Mesendoderm (in vitro differentiated cells): Measurements from ENCODE around the gene TMEM253.

Experiments used
- DNase-seq: peaks from one replicate; pipeline ENCODE4 v3.0.0; 2013
- H2AK5ac ChIP-seq: 2 replicates; pipeline ENCODE4 v1.6.1; 2013; ENCODE audit warnings: low read length, inconsistent platforms
- H2BK120ac ChIP-seq: 2 replicates; pipeline ENCODE4 v1.6.1; 2013; ENCODE audit warnings: low read depth, mild to moderate bottlenecking, low read length, moderate library complexity, mixed read lengths
- H2BK15ac ChIP-seq: replicated peaks from 2 replicates; pipeline ENCODE4 v1.6.1; 2013; ENCODE audit warnings: low read depth, mild to moderate bottlenecking, moderate library complexity
- H2BK5ac ChIP-seq: 2 replicates; pipeline ENCODE4 v1.6.1; 2013; ENCODE audit warnings: low read length, inconsistent platforms
- H3K18ac ChIP-seq: 2 replicates; pipeline ENCODE4 v1.6.1; 2013; ENCODE audit warnings: mild to moderate bottlenecking, low read length, mixed read lengths
- H3K23ac ChIP-seq: one replicate; pipeline ENCODE4 v1.6.1; 2013; ENCODE audit warnings: low read length
- H3K27ac ChIP-seq: 2 replicates; pipeline ENCODE4 v1.5.1; 2013; ENCODE audit warnings: low read depth, mild to moderate bottlenecking, inconsistent platforms, low read length, moderate library complexity
- H3K27me3 ChIP-seq: 2 replicates; pipeline ENCODE4 v1.6.1; 2013; ENCODE audit warnings: low read length, control low read depth, mild to moderate bottlenecking, inconsistent platforms; ENCODE audit not compliant: insufficient read depth, poor library complexity
- H3K36me3 ChIP-seq: 2 replicates; pipeline ENCODE4 v1.6.1; 2013; ENCODE audit warnings: low read length, inconsistent platforms; ENCODE audit not compliant: control insufficient read depth, insufficient read depth
- H3K4ac ChIP-seq: one replicate; pipeline ENCODE4 v1.6.1; 2013; ENCODE audit warnings: low read depth, mild to moderate bottlenecking, low read length, moderate library complexity
- H3K4me1 ChIP-seq: 2 replicates; pipeline ENCODE4 v1.6.1; 2013; ENCODE audit warnings: low read depth, low read length, inconsistent platforms; ENCODE audit not compliant: control insufficient read depth
- H3K4me2 ChIP-seq: 2 replicates; pipeline ENCODE4 v1.6.1; 2013; ENCODE audit warnings: low read length
- H3K4me3 ChIP-seq: 2 replicates; pipeline ENCODE4 v1.5.1; 2013; ENCODE audit warnings: mild to moderate bottlenecking, low read length
- H3K56ac ChIP-seq: one replicate; pipeline ENCODE4 v1.6.1; 2013; ENCODE audit warnings: low read length
- H3K79me1 ChIP-seq: 2 replicates; pipeline ENCODE4 v1.6.1; 2013; ENCODE audit warnings: low read length, inconsistent platforms
- H3K79me2 ChIP-seq: 2 replicates; pipeline ENCODE4 v1.6.1; 2013; ENCODE audit warnings: mild to moderate bottlenecking, low read length; ENCODE audit not compliant: control insufficient read depth, insufficient read depth
- H3K9ac ChIP-seq: 2 replicates; pipeline ENCODE4 v1.6.1; 2013; ENCODE audit warnings: low read length, inconsistent platforms
- H4K5ac ChIP-seq: one replicate; pipeline ENCODE4 v1.6.1; 2013; ENCODE audit warnings: low read length
- H4K8ac ChIP-seq: one replicate; pipeline ENCODE4 v1.6.1; 2013; ENCODE audit warnings: low read depth, mild to moderate bottlenecking, control low read depth, low read length, moderate library complexity
- WGBS: extraction: QIAGEN DNeasy Blood & Tissue Kit; methylation state at CpG from one replicate; pipeline ENCODE4 v1.1.7; 2013; ENCODE audit warnings: low lambda C conversion rate, missing lambda C conversion rate; ENCODE audit not compliant: insufficient coverage; ENCODE audit errors: extremely low coverage; 5-methylcytosine and 5-hydroxymethylcytosine counted together

TMEM253 gene

DNA sequence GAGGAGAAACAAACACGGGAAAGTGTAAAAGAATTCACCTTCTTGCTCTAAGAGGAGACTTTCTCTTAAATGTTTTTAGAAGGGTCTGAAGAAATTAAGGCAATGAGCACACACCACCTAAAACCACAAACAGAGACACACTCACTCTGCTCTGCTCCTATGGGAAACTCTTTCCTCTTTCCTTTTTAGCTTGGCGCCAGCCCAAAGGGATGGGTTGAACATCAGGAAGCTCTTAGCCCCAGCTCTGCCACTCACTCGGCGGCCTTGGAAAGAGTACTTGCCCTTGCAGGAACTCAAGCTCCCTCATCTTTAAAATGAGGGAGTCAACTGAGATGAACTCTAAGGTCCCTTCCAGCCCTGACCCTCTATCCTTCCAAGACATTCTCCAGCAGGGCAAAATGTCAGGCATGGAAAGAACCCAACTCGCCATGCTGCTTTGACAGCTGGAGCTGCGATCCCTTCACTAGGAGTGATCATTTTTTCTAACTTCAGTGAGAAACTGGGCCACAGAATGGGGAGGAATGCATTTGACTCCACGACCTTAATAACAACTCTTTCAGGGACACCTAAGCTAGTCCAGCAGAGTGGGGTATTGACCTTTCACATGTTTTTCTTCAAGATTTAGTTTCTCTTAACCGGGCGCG is 44.2 kb upstream of the TMEM253 start:
- Histone ChIP-seq H3K4ac (no peak overlapping the region), H3K36me3 (no peaks in the 10 kb centered on the region), H3K27me3 (no peaks in the 10 kb centered on the region), H3K4me2 (no peak overlapping the region), H2AK5ac (no peak overlapping the region), H3K23ac (no peak overlapping the region), H3K4me1 (peaks cover 2% of the 10 kb centered on the region), H3K18ac (no peak overlapping the region), H2BK120ac (no peak overlapping the region), H2BK15ac (no peak overlapping the region), H3K79me2 (no peaks in the 10 kb centered on the region), H4K8ac (no peak overlapping the region), H3K79me1 (no peaks in the 10 kb centered on the region), H4K5ac (no peak overlapping the region), H3K56ac (no peak overlapping the region), H3K9ac (no peak overlapping the region), H3K4me3 (no peak overlapping the region), H2BK5ac (no peak overlapping the region), H3K27ac (no peak overlapping the region)
- no peak for DNase-seq
- whole genome bisulfite sequencing = no CpG with 5 or more reads among the region's 10 CpGs

- no peak for DNase-seq
- Histone ChIP-seq H2BK120ac (no peak within 1 kb of the TSS), H3K27ac (no peak within 1 kb of the TSS), H3K4me3 (no peak within 1 kb of the TSS), H3K18ac (no peak within 1 kb of the TSS), H3K79me2 (no peaks in the 10 kb centered on the region), H3K79me1 (no peaks in the 10 kb centered on the region), H3K4ac (no peak within 1 kb of the TSS), H2AK5ac (no peak within 1 kb of the TSS), H4K5ac (no peak within 1 kb of the TSS), H3K4me1 (peaks cover 2% of the 10 kb centered on the region), H4K8ac (no peak within 1 kb of the TSS), H3K4me2 (no peak within 1 kb of the TSS), H3K23ac (no peak within 1 kb of the TSS), H3K27me3 (no peaks in the 10 kb centered on the region), H3K36me3 (no peaks in the 10 kb centered on the region), H3K56ac (no peak within 1 kb of the TSS), H2BK15ac (no peak within 1 kb of the TSS), H2BK5ac (no peak within 1 kb of the TSS), H3K9ac (no peak within 1 kb of the TSS)
- WGBS = no CpG with 5 or more reads among the region's 8 CpGs
Observed at GRCh38 chr14:21057803-21058675, 42.8 kb upstream of the TMEM253 start, which contains the start of gene RNASE8. Gene RNASE8, plus strand, starts transcription at chr14:21057822. Its CDS starts 71 bp downstream, at chr14:21057893.

- no peaks in the 10 kb centered on the region for H3K27me3 ChIP-seq
- H2AK5ac ChIP-seq = no peak overlapping the region
- WGBS = no CpG with 5 or more reads among the region's 5 CpGs
- no peak overlapping the region for H3K56ac ChIP-seq
- H3K79me1 ChIP-seq = no peaks in the 10 kb centered on the region
- H3K4ac ChIP-seq = no peak overlapping the region
- no peak overlapping the region for H3K27ac ChIP-seq
- H4K5ac ChIP-seq = no peak overlapping the region
- no peak overlapping the region for H2BK15ac ChIP-seq
- no peaks in the 10 kb centered on the region for H3K36me3 ChIP-seq
- no peaks in the 10 kb centered on the region for H3K79me2 ChIP-seq
- no peak overlapping the region for H3K4me2 ChIP-seq
- no peak overlapping the region for H3K9ac ChIP-seq
- H3K18ac ChIP-seq = no peak overlapping the region
- no peak overlapping the region for H2BK5ac ChIP-seq
- no peak overlapping the region for H3K4me3 ChIP-seq
- H2BK120ac ChIP-seq = no peak overlapping the region
- H4K8ac ChIP-seq = no peak overlapping the region
- H3K4me1 ChIP-seq = peaks cover 2% of the 10 kb centered on the region
- DNase-seq = no peak
- no peak overlapping the region for H3K23ac ChIP-seq
Observed at GRCh38 chr14:21058903-21059302, 42.0 kb upstream of the TMEM253 start.

GRCh38 chr14:21059842-21060613 is 40.8 kb upstream of the TMEM253 start:
- no peak for DNase-seq
- Histone ChIP-seq H3K56ac (no peak overlapping the region), H2BK15ac (no peak overlapping the region), H3K36me3 (no peaks in the 10 kb centered on the region), H3K4me2 (no peak overlapping the region), H3K27ac (no peak overlapping the region), H4K8ac (no peak overlapping the region), H3K79me1 (no peaks in the 10 kb centered on the region), H3K4me1 (peaks cover 2% of the 10 kb centered on the region), H3K4me3 (no peak overlapping the region), H3K9ac (no peak overlapping the region), H4K5ac (no peak overlapping the region), H3K79me2 (no peaks in the 10 kb centered on the region), H2BK120ac (no peak overlapping the region), H2AK5ac (no peak overlapping the region), H3K18ac (no peak overlapping the region), H3K4ac (no peak overlapping the region), H3K27me3 (no peaks in the 10 kb centered on the region), H3K23ac (no peak overlapping the region), H2BK5ac (no peak overlapping the region)
- no CpG with 5 or more reads among the region's 8 CpGs for WGBS

DNA sequence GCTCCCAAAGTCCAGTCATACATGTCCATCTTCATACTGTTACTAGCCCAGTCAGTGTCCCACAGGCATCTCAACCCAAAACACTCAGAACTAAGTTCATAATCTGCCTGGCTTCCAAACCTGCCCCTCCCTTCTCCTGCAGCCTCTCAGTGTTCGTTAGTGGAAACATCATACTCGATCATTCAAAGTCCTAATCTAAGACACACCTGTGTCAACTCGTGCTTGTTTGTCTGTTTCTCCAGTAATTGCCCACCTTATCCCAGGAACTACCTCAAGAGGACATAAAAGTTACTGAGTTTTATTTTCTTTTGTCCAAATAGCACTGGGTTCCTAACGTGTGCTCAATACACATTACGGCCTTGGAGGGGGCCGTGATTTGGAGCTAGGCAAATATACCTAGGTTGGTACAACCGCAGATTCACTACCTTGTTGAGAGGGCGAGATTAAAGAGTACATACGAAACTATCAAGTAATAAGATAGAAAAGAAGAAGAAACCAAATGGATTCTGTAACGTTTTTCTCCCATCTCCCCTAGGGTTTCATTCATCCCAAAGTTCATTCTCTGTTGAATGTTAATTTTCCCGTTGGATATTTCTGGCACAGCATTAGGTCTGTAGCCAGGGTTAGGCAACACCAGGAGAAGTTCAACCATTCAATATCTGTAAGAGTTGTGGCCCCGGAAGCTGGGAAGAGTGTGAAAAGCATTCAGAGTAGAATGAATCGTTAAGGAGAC is 40.1 kb upstream of the TMEM253 start:
- no peak overlapping the region for H2AK5ac ChIP-seq
- H3K56ac ChIP-seq = no peak overlapping the region
- H3K9ac ChIP-seq = no peak overlapping the region
- no peak overlapping the region for H3K4ac ChIP-seq
- H3K4me2 ChIP-seq = no peak overlapping the region
- H3K18ac ChIP-seq = no peak overlapping the region
- H3K23ac ChIP-seq = no peak overlapping the region
- no CpG with 5 or more reads among the region's 13 CpGs for WGBS
- no peaks in the 10 kb centered on the region for H3K27me3 ChIP-seq
- no peak overlapping the region for H3K27ac ChIP-seq
- H4K5ac ChIP-seq = no peak overlapping the region
- no peak overlapping the region for H2BK15ac ChIP-seq
- H2BK120ac ChIP-seq = no peak overlapping the region
- no peaks in the 10 kb centered on the region for H3K79me1 ChIP-seq
- H3K79me2 ChIP-seq = no peaks in the 10 kb centered on the region
- no peak for DNase-seq
- no peaks in the 10 kb centered on the region for H3K36me3 ChIP-seq
- no peak overlapping the region for H3K4me3 ChIP-seq
- H3K4me1 ChIP-seq = peaks cover 2% of the 10 kb centered on the region
- H4K8ac ChIP-seq = no peak overlapping the region
- H2BK5ac ChIP-seq = no peak overlapping the region
